HG03520 (cell line): ENCODE data around the gene ETF1.
A peak's percentile ranks its signal among the peaks of the same experiment; 100 is the strongest.
"Not testable (repeated sequence)": the region's sequence is repeated elsewhere in the genome, so short reads cannot be mapped to it uniquely, and the experiment has no call there.

Experiments used
- ATAC-seq: cut with Tn5 transposase; IDR thresholded peaks from one replicate; pipeline ENCODE4 v1.9.1; 2021; ENCODE audit warnings: mild to moderate bottlenecking, moderate library complexity; ENCODE audit not compliant: unreplicated experiment

ETF1 gene

DNA sequence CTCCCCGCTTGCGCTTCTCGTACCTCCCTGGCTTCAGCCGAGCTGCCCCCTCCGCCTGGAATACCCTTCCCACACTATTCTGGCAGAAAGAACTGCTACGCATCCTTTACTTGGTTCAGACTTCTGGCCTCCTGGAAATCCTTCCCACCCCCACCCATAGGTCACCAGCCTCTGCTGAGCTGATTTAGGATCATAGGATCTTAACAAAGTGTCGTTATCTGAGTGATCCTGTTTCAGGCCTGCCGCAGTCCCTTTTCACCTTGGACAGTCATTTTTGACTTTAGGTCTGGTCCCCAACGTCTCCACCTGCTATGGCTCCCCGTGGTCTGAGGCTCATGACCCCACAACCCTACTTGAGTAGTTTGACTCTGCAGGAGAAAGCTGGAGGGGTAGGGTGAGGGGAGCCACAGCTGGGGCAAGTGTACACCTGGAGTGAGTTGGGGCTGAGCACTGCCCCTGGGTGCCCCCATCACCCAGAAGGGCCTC, 50.4 kb downstream of the ETF1 start:
- no peak for ATAC-seq

DNA sequence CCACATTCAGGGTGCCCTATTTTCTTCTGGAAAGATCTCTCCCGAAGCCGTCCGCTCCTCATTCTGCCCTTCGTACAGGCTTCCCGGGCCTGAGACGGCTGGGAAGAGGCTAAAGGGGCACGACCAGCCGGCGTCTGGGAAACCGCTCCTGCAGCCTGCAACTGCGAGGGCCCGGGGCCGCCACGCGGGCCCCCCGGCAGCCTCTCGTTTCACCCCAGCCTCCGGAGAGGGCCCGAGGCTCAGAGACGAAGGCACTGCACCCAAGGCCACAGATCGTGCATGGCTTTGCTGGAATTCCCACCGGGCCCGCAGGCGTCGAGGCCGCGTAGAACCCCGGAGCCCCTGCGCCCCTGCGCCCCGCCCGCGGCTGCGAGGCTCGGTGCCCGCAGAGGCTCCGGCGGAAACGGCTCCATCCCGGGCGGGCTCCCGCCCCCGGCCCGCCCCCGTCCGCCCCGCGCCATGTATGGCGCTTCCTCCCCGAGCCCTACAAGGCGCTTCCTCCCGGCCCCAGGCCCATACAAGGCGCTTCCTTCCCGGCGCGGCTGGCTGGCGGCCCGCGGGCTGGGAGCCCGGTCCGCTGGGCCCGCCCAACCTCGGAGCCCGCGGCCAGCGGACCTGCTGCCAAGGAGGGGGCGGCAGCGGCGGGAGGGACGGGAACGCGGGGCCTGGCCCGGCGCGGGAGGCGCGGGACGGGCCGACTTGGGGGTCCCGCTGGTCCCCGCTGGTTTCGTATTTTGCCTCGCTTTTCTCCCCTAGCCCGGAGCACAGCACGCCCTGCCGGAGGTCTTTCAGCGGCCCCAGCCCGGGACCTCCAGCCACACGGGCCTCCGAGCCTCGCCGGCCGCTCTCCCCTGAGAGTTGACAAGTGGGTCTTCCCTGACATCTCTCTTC, 51.1 kb downstream of the ETF1 start:
- ATAC-seq, result peak; percentile 99

DNA sequence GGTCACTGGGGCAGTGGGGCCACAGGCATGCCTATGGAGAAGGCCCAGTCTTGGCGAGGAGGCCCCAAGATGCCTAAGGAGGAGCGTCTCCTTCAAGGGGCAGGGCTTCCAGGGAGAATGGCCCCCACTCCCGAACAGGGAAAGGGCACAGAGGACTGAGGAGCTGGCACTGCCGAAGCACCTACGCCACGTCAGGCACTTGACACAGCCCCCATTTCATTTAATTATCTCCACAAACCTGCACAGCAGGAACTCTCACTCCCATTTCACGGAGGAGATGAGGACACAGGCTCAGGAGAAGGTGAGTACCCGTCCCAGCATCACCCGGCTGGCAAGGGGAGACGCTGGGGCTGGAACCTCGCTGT, 51.8 kb downstream of the ETF1 start:
- no peak for ATAC-seq

DNA sequence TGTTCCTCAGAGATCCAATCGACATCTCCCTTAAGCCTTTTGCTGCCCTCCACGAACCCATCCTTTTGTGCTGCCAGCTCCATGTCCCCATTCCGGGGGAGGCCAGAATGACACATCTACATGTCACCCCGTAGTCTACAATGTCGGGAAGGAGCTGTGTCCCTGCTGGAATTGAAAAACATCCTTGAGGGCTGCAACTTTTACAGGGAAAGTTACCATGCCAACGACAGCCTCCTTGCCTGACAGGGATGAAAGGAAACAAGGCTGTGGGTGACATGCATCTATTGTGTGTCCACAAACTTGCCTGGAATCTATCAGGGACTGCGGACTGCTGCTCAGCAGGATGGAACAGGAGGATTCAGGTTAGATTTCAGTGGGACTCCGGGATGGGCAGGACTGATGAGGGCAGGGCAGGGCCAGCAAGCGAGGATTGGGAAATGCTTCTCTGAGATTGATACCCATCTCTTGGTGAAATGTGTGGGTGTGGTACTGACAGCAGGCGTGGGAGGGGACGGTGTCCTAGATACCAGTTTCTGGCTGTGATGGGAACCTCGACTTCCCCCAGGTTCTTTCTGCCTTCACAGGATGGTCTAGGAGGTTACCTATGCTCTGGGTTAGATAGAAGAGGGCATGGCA, 52.3 kb downstream of the ETF1 start:
- no peak for ATAC-seq

DNA sequence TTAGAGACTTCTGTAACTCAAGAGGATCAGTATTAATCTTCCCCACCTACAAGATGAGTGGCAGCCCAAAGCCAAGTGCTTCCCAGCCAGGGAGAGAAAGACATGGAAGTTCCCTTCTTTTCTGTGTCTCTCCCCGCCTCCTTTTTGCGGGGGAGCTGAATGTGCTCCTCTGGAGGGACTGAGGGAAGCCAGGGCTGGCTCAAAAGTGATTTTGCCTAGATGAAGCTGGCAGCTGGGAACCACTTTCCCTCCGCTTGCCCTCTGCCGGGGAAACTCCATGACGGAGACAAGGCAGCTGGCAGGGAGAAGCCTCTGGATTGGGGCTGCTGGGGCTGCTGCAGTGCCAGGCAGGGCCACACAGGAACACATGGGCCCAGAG, 53.4 kb downstream of the ETF1 start:
- no peak for ATAC-seq

DNA sequence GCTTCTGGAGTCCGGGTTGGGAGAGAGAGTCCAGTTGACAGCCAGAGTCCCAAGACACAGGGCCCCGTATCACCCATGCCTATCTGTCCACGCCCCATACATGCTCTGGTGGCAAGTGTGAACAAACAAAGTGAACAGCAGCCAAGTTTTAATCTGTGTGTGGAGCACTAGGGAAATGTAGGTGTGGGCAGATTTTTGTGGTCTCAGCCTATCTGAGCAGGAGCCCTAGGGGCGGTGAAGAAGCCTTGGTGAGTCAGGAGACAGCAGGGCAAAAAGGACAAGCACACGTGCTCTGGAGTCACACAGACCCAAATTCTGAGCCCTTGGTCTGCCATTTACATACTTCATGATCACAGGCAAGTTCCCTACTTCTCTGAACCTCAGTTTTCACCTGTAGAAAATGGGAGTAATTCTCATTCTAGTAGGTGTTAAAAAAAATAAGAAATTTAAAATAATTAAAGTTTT, 54.5 kb downstream of the ETF1 start:
- ATAC-seq, result no peak

DNA sequence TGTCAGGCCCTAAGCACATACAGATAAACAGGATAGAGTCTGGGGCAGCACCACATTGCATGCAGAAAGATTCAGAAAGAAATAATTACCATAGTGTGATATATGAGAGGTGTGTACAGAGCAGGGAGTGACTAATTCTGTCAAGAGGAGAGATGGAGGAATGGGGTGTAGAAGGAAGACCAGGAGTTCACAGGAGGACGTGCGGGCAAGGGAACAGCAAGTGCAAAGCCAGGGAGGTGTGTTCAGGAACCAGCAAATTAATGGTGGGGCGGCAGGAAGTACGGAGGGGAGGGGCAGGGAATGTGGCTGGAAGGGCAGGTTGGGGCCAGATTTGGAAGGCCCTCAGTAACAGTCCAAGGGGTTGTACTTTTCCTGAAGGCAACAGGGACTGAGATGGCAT, 60.4 kb downstream of the ETF1 start:
- ATAC-seq, result no peak

DNA sequence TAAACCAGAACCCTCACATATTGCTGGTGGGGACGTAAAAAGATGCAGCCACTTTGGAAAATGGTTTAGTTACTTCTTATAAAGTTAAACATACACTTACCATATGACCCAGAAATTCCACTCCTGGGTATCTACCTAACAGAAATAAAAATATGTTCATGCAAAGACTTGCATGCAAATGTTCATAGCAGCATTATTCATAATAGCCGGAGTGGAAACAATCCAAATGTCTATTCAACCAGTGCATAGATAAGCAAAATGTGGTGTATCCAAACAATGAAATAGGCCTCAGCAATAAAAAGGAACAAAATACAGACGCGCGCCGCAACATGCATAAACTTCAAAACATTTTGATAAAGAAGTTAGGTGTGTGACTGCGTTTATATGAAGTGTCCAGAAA, 66.1 kb downstream of the ETF1 start:
- no peak for ATAC-seq

DNA sequence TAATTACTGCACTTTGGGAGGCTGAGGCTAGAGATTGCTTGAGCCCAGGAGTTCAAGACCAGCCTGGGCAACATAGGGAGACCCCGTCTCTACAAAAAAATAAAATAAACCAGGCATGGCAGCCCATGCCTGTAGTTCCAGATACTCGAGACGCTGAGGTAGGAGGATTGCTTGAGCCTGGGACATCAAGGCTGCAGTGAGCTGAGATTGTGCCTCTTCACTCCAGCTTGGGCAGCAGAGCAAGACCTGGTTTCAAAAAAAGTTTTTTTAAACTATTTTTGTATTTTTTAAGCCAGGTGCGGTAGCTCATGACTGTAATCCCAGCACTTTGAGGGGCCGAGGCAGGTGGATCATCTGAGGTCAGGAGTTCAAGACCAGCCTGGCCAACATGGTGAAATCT, 69.9 kb downstream of the ETF1 start:
- not testable (repeated sequence) for ATAC-seq

DNA sequence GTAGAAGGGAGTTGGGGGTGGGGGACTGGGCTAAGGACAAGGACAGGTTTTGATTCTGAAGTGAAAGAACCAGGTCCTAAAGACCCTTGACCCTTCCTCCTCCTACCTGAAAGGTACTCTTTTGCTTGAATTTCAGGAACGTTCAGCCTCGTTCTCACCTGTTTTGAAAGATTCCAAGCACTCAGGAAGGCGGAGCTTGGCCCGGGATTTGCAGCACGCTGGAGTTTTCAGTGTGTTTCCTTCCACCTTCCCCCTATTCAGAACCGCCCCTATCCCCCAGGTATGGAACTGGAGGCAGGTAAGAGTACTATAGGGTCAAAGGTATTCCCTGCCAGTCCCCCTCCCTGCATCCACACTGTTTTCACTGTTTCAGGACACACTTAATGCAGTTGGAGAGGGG, 70.7 kb downstream of the ETF1 start:
- ATAC-seq, result no peak

DNA sequence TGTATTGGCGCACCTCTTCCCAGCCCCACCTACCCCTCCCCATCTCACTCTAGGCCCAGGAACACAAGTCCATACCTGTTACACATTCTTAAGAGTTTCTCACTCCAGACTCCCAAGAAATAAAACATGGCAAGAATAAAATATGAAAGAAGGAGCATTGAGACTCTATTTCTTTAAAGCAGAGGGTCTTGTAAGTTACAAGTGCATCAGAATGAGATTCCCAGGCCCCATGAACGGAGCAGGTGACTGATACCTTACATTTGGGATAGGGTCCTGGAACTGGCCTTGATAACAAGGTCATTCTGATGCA, 72.0 kb downstream of the ETF1 start:
- ATAC-seq, result no peak

DNA sequence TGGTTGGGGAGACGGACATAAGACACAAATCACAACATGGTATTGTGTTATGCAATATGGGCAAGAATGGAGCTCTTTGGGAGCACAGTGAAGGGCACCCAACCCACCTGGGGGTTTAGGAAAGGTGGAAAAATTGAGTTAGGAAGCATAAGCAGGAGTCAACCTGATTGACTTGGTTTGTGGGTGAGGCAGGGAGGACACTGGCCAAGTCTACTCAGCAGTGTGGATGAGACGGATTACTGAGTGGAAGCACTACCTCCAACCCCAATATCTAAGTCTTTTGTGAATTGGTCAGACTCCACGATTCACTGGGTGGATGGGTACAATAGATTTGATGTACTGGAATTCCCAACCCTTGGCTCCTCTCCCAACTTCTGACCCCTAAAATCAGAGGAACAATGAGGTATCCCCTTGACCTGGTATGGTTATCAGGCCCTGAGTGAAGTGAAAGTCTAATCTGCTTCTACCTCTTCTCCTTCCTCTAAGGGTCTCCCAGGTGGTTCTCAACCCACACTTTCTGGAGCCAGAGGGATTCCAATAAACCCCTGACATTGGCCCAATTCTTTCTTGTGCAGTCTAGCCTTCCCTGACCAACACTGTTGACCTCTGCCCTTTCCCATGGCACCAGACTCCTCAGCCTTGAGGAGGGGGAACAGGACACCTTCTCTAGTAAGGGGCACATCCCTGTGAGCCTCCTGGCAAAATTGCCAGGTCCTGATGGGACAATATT, 72.5 kb downstream of the ETF1 start:
- ATAC-seq, result no peak

DNA sequence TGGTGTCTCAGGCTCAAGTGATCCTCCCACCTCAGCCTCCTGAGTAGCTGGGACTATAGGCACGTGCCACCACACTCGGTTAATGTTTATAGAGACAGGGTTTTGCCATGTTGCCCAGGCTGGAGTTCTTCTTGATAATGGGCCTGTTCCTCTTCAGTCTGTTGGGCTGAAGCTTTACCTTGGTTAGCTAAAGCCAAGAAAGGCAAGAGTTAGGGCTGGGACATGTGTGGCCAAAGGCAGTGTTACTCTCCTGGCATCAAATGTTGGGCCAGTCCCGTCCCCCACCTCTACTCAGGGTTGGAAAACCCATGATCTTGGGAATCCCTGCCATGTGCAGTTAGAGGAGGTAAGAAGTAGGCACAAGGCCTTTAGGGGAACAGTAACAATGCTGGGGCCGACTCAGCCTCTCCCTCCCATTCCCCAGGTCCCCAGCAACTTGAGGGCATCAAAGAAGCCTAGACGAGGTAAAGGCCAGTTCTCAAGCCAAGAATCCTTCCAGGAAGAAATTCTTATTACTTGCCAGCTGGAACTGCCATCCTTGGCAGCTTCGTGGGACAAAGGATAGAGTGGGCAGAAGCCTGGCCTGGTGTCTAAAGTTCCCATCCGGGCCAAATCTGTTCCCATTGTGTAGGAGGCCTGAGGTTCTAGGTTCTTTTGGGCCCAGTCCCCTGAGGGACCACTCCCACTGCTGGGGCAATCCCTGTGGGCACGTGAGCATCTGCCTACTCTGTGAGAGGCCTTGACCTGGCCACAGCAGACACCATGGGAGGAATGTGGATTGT, 73.3 kb downstream of the ETF1 start:
- ATAC-seq, result no peak

DNA sequence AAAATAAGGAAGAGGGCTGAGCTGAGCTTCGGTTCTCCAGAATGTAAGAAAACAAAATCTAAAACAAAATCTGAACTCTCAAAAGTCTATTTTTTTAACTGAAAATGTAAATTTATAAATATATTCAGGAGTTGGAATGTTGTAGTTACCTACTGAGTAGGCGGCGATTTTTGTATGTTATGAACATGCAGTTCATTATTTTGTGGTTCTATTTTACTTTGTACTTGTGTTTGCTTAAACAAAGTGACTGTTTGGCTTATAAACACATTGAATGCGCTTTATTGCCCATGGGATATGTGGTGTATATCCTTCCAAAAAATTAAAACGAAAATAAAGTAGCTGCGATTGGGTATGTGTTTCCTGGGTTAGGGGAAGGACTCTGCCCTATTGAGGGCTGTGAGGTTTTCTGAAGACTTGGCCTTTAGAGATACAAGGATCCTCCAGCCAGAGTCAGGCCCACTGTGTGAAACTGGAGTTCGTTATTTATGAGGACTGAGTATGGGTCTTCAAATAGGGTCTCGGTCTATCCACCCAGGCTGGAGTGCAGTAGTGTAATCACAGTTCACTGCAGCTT, 74.0 kb downstream of the ETF1 start:
- ATAC-seq, result no peak

DNA sequence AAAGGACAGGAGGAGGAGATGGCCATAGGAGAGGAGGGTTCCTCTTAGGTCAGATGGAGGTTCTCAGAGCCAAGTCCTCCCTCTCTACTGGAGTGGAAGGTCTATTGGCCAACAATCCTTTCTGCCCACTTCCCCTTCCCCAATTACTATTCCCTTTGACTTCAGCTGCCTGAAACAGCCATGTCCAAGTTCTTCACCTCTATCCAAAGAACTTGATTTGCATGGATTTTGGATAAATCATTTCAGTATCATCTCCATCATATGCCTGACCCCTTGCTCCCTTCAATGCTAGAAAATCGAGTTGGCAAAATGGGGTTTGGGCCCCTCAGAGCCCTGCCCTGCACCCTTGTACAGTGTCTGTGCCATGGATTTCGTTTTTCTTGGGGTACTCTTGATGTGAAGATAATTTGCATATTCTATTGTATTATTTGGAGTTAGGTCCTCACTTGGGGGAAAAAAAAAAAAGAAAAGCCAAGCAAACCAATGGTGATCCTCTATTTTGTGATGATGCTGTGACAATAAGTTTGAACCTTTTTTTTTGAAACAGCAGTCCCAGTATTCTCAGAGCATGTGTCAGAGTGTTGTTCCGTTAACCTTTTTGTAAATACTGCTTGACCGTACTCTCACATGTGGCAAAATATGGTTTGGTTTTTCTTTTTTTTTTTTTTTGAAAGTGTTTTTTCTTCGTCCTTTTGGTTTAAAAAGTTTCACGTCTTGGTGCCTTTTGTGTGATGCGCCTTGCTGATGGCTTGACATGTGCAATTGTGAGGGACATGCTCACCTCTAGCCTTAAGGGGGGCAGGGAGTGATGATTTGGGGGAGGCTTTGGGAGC, 74.7 kb downstream of the ETF1 start:
- ATAC-seq, result no peak

DNA sequence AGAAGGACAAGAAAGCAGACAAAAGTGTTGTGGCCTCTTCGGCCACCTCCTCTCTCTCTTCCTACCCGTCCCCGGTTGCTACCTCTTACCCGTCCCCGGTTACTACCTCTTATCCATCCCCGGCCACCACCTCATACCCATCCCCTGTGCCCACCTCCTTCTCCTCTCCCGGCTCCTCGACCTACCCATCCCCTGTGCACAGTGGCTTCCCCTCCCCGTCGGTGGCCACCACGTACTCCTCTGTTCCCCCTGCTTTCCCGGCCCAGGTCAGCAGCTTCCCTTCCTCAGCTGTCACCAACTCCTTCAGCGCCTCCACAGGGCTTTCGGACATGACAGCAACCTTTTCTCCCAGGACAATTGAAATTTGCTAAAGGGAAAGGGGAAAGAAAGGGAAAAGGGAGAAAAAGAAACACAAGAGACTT, 75.3 kb downstream of the ETF1 start:
- ATAC-seq, result no peak

DNA sequence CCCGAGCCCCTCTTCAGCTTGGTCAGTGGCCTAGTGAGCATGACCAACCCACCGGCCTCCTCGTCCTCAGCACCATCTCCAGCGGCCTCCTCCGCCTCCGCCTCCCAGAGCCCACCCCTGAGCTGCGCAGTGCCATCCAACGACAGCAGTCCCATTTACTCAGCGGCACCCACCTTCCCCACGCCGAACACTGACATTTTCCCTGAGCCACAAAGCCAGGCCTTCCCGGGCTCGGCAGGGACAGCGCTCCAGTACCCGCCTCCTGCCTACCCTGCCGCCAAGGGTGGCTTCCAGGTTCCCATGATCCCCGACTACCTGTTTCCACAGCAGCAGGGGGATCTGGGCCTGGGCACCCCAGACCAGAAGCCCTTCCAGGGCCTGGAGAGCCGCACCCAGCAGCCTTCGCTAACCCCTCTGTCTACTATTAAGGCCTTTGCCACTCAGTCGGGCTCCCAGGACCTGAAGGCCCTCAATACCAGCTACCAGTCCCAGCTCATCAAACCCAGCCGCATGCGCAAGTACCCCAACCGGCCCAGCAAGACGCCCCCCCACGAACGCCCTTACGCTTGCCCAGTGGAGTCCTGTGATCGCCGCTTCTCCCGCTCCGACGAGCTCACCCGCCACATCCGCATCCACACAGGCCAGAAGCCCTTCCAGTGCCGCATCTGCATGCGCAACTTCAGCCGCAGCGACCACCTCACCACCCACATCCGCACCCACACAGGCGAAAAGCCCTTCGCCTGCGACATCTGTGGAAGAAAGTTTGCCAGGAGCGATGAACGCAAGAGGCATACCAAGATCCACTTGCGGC, 75.9 kb downstream of the ETF1 start:
- ATAC-seq, result no peak

DNA sequence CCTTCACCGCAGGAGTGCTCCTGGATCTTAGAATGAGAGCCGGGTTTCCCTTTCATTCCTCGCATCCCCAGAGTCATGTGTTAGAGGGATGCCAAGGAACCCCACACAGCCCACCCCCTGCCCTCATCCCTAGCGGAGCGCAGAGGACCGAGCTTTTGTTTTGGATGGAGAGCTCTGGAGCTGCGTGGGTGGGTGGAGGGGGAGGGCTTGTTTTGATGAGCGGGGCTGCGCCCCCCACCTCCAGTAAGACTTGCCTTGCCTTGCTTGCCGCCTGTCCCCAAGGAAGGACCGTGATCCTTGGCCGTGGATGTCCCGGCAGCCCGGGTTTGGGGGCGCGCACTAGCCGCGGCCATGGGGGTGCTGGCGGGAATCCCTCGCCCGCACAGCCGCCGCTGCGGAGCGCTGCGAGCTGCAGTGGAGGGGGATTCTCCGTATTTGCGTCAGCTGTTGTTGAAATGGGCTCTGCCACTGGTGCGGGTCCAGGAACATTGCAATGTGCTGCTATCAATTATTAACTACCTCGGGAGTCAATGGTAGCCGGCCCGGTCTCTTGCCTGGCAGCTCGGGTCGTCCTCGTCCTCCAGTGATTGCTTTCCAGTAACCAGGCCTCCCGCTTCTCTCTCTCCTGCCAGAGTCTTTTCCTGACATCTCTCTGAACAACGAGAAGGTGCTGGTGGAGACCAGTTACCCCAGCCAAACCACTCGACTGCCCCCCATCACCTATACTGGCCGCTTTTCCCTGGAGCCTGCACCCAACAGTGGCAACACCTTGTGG, 76.7 kb downstream of the ETF1 start:
- ATAC-seq, result no peak
